HG02588 (cell line): Measurements from ENCODE around the gene OR52J3.

ENCODE experiments used
- ATAC-seq: cut with Tn5 transposase; IDR thresholded peaks from one replicate; pipeline ENCODE4 v1.9.1; 2021; ENCODE audit warnings: mild to moderate bottlenecking, moderate library complexity; ENCODE audit not compliant: unreplicated experiment

The OR52J3 gene

DNA sequence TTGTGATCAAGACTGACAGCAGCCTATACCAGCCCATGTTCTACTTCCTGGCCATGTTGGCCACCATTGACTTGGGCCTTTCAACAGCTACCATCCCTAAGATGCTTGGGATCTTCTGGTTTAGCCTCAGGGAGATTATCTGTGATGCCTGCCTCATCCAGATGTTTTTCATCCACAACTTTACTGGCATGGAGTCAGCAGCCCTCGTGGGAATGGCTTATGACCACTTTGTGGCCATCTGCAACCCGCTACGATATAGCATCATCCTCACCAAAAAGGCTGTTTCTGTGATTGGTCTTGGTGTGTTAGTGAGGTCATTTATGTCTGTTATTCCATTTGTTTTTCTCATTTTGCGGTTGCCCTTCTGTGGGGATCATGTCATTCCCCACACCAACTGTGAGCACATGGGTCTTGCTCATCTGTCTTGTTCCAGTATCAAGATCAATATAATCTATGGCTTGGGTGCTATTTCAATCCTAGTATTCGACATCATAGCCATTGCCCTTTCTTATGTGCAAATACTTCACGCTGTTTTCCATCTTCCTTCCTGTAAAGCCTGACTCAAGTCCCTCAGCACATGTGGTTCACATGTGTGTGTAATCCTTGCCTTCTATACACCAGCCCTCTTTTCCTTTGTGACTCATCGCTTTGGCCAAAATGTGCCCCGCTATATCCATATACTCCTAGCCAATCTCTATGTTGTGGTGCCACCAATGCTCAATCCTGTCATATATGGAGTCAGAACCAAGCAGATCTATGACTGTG is 46.7 kb downstream of the OR52J3 start:
- no peak for ATAC-seq

DNA sequence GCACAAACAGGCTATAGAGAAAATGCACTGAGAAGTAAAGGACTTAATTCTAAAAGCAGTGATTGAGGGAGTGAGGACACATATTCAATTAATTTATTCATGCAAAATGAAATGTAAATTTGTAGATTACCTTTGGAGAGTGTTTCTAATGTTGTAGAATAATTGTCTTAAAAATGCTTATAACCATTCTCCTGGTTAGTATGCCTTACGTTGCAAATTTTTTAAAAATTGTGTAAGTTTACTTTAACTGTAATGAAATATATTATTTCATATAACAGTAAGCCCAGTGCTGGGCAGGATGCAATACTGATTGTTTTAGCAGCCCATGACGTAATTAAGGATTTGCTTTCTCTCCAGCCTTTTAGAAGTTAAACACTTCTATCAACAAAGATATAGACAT is 49.7 kb downstream of the OR52J3 start:
- ATAC-seq, result no peak
